Superior temporal gyrus (tissue), 1 donor: ENCODE data around the gene JAK1.

Source experiments
- DNase-seq: peaks from one replicate; pipeline ENCODE4 v3.0.0-alpha.2; 2016; ENCODE audit errors: extremely low spot score

The JAK1 gene

GRCh38 chr1:64892576-64893573 lies 73.5 kb downstream of the JAK1 start:
- DNase-seq: no peak

GRCh38 chr1:64891448-64891825 lies 74.9 kb downstream of the JAK1 start:
- DNase-seq: no peak

DNA sequence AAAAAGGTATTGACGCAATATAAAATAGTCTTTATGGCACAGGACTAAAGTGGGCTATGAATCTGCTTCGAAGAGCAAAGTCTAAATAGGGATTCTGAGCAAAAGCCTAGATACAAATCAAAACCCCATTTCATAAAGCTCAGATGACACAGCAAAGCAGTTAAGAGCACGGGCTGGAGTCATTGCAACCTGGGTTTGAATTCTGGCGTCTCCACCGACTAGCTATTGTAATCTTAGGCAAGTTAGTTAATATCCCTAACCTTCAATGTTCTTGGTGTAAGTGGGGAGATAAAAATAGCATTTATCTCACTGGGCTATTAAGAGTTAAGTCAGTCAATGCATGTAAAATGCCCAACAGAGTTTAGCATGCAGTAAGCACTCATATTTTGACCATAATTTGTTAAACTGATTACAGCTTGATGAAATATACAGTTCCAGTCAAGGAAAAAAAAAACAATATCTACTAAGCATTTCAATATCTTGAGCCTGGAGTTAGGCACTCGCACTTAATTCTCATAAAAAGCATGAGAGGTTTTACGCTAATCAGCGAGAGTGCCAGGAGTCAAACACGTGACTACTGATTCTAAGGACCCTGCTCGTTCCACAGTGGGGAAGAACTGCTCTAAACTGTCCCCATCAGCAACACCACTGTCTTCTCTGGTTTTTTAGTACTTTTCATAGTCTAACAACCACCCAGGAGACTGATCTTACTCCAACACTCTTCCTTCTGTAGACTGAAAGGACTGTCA lies 75.5 kb downstream of the JAK1 start:
- DNase-seq: no peak

DNA sequence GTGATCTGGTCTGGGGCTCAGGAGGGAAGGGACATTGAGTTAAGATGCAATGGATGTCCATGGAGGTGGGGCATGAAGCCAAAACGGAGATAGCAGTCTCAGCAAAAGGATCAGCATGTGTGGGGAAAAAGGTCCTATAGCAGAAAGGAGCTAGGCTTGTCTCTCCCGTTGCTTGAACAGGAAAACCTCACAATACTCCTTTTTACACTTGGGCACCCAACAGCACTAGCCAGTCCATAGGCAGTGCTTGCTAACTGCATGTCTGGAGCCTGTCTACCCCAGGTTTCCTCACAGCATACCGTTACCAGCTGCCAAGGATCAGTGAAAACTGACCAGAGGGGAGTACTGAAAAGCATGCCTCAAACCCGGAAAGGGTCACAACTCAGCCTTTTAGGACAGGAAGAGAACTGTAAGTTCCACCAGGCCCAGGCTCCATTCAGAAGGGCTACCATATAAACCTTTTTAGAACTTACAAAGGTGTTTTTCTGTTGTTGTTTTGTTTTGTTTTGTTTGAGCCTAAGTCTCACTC lies 78.6 kb downstream of the JAK1 start:
- DNase-seq: no peak

GRCh38 chr1:64886877-64887276 lies 79.5 kb downstream of the JAK1 start:
- no peak for DNase-seq

DNA sequence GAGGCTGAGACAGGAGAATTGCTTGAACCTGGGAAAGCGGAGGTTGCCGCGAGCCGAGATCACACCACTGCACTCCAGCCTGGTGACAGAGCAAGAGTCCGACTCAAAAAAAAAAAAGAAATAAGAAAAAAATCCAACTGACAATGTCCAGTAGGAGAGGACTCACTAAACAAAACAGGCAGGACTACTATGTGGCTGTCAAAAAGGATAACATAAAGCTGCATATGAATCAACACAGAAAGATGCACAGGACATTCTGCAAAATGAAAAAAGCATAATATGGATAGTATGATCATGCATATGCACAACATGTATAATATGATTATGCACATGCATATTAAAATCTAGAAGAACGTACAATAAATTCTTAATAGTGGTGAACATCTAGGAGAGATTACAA lies 80.7 kb downstream of the JAK1 start:
- no peak for DNase-seq

GRCh38 chr1:64884261-64885040 lies 81.9 kb downstream of the JAK1 start:
- DNase-seq: no peak

DNA sequence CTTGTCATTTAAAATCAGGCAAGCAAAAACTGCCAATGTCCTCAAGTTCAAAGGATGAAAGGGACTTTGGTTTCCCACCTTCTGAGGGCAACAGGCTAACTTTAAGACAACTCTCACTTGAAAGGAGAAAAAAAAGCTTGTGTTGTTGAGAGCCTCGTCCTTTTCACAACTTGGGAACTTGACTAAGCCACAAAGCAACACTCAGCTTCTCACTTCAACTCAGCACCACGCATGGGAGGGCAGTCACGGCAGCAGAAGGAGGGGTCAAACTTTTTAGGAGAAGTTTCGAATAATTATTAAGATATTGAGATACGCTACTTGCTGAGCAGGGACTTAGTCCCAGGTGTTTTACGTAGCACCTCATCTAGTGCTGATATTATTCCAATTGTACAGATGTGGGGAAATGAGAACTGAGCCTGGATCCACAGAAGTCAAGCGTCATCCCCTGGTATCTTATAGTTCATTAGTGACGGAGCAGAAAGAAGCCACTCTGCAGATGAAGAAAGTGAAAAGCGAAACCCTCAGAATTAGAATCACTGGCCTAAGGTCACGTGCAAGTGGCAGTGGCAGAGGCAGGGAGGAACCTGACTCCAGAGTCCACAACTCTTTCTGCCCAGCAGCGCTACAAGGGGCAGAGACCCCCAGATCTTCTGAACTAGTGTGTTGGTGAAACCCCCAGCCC lies 83.6 kb downstream of the JAK1 start:
- no peak for DNase-seq

DNA sequence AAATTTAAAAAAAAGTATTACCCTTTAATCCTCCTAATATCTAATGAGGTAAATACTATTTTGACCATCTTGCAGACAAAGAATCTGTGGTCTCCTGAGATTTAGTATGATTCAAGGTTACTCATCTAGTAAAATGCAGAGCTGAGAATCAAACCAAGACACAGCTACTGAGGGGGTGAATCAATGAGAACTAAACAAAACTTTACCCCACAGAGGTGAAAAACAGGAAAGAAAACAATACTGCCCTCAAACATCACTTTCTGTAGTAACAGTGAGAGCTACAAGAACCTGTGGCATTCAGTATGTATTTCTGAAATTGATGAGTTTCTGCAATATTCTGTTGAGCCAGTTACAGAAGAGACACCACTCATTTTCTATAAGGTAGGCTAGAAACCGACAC lies 85.1 kb downstream of the JAK1 start:
- DNase-seq: no peak

GRCh38 chr1:64880449-64880848 lies 85.9 kb downstream of the JAK1 start:
- no peak for DNase-seq

GRCh38 chr1:64878931-64879611 lies 87.3 kb downstream of the JAK1 start:
- DNase-seq: no peak

DNA sequence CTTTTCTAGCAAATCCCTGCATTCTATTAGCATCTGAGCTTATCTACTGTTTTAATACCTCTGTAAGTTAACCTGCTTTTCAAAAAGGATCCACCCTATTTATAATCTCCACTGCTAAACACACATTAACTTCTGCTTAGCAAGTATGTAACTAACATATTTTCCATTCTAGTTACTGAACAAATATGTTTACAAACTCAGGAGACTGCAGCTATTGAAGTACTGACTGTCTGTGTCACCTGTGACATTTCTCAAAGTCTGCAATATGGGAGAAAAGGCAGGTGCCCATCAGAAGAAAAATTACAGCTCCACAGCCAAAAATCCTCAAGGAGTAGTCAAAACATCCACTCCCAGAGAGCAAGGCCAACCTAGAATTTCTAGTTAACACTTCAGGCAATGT lies 88.3 kb downstream of the JAK1 start:
- no peak for DNase-seq

- no peak for DNase-seq
These were observed 88.8 kb downstream of the JAK1 start for GRCh38 chr1:64877598-64877997.

- no peak for DNase-seq
These were observed 89.2 kb downstream of the JAK1 start for GRCh38 chr1:64877151-64877550.

- DNase-seq: no peak
These were observed 90.7 kb downstream of the JAK1 start for GRCh38 chr1:64875606-64876005.

GRCh38 chr1:64875101-64875500 lies 91.2 kb downstream of the JAK1 start:
- DNase-seq: no peak

- DNase-seq: no peak
These were observed 91.7 kb downstream of the JAK1 start for GRCh38 chr1:64874666-64875065.

- DNase-seq: no peak
These were observed 92.8 kb downstream of the JAK1 start for GRCh38 chr1:64873576-64873975.

DNA sequence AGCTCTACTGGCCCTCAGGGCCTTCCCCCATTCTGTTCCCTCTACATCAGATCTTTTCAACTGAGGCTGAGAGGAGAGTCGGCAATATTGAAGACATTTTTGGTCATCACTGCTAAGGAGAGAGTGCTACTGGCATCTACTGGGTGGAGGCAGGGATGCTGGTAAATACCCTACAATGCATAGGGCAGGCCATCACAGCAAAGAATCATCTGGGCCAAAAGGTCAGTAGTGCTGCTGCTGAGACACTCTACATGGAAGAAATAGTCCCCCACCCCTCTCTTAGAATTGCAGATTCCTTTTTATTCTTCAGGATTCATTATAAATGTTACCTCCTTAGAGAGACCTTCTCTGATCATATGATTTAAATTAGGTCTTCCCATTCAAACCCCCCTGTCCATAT lies 94.3 kb downstream of the JAK1 start:
- no peak for DNase-seq

DNA sequence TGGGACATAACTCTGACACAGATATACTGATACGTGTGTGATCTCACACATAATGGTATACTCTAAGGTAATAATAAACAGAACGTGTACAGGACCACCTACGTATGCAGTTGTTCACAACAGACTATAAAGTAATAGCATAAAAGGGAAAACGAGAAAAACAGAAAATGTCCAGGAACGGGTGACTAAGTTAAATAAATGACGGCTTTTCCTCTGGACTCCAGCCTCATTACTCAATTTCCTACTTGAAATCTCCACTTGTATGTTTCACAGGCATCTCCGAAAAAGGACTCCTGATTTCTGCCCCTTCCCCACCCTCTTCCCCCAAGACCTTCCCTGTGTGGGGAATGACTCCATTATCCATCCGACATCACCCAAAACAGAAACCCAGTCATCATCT lies 95.1 kb downstream of the JAK1 start:
- DNase-seq: no peak

DNA sequence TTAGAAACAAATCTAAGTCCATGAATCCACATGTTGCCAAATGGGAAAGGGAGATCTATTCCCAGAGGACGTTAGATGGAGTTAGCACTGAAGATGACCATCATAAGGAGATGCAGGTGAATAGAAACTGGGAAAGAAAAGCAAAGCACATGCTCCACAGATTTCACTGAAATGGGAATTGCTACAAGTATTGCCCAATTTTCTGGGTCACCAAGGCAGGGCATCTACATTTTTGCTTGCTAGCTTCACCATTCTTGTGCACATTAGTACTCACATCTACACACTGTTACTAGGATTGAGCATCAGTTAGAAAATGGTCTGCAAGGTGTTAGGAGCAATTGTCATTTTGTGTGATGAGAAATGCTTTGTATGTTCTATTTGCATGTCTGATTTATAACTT lies 99.1 kb downstream of the JAK1 start:
- no peak for DNase-seq
